Stimulated activated CD8-positive, alpha-beta memory T cell treated with anti-CD3 and anti-CD28 coated beads, Interleukin-15, amount 100 ng/mL, for 48 hours (primary cell): Measurements from ENCODE around the gene CMPK1.

Source experiments
- DNase-seq, 2 donors: peaks; one replicate each; pipeline ENCODE4 v3.0.0-alpha.2; 2020; ENCODE audit warnings: low read depth in 2 of 2

Gene CMPK1

GRCh38 chr1:47423872-47424271 lies 90.3 kb downstream of the CMPK1 start:
- DNase-seq: no peak

- DNase-seq: no peak
These were observed 90.9 kb downstream of the CMPK1 start for GRCh38 chr1:47424336-47424982.
